ENCODE results near the gene CRAT.

DNA sequence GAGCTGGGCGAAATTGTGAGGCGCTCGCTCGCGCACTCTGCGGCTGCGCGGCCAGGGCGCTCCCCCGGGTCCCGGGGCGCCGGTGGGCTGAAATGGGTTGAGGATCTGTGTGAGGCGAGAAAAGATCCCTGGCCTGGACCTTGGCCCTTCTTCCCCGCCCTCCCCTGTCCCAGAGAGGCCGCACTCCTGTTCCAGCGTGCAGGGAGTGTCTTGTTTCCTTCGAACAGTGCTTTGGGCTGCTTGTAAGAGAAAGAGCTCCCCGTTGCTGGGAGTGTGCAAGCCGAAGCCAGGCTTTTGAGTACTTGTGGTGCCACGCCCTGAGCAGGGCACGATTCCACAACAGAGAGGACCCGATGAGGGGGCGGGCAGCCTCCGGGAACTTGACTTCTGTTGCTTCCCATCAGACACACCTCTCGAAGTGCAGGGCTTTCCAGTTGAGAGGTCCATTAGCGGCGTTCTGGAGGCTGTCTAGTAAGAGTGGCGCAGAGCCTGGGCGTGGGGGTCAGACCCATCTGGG, 29.1 kb downstream of the CRAT start:
- TF ChIP-seq, protein P1, sequence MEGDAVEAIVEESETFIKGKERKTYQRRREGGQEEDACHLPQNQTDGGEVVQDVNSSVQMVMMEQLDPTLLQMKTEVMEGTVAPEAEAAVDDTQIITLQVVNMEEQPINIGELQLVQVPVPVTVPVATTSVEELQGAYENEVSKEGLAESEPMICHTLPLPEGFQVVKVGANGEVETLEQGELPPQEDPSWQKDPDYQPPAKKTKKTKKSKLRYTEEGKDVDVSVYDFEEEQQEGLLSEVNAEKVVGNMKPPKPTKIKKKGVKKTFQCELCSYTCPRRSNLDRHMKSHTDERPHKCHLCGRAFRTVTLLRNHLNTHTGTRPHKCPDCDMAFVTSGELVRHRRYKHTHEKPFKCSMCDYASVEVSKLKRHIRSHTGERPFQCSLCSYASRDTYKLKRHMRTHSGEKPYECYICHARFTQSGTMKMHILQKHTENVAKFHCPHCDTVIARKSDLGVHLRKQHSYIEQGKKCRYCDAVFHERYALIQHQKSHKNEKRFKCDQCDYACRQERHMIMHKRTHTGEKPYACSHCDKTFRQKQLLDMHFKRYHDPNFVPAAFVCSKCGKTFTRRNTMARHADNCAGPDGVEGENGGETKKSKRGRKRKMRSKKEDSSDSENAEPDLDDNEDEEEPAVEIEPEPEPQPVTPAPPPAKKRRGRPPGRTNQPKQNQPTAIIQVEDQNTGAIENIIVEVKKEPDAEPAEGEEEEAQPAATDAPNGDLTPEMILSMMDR (conservative IDR thresholded peaks at IDR 0.05; ENCODE audit: low read depth, low read length) = no peak
- TF ChIP-seq EZH2 (IDR thresholded peaks at IDR 0.05; ENCODE audit: borderline replicate concordance, low read depth, low read length, poor library complexity, severe bottlenecking) = no peak

Data from A673 (cell line).